Measurements from ENCODE around the gene KCNG2.
"Not testable (repeated sequence)": the region's sequence is repeated elsewhere in the genome, so short reads cannot be mapped to it uniquely, and the experiment has no call there.

KCNG2 gene

DNA sequence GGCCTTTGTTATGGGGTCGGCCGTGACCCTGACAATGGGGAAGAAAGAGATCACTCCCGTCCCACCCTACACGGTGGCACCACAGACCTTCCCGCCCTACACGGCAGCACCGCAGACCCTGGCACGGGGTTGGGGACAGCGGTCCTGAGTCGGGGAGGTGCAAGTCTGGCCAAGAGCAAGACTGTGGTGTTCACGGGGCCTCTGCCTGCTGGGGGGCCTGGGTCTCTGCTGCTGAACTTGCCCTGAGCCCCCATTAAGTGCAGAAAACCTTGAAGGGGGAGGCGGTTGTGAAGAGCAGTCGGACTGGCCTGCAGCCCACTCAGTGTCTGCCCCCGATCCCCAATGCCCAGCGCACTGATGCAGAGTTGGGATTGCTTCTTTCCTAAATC is 77.8 kb downstream of the KCNG2 start:
- Mint-ChIP-seq H3K36me3 (no peaks in the 10 kb centered on the region), H3K27ac (no peak overlapping the region), H3K4me3 (no peak overlapping the region), H3K9me3 (no peaks in the 10 kb centered on the region), H3K4me1 (no peaks in the 10 kb centered on the region), H3K27me3 (peaks cover 4% of the 10 kb centered on the region)
- CTCF ChIA-PET, result no interaction called here
- DNase-seq, result no peak

DNA sequence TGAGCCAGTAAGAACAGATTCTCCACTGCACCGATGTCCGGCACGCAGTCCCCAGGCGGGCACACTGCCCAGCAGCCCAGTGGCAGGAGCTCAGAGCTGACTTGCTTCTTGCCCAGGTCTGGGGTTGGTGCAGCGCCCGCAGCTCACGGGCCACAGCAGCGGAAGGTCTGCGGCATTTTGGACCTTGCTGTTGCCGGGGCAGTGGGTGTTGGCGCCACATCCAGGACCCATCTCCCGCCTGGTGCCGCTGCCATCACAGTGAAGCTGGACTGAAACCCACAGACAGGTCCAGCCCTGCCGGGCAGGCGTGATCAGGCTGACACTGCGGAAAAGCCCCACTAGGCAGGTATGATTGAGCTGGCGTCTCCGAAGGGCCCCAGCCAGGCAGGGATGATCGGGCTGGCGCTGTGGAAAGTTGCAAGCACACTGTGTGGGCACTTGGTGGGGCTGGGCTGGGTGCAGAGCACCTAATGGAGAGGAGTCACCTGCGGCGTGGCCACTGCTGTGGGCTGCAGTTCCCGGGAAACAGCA is 78.3 kb downstream of the KCNG2 start:
- Mint-ChIP-seq H3K9me3 (no peaks in the 10 kb centered on the region), H3K36me3 (no peaks in the 10 kb centered on the region), H3K4me1 (no peaks in the 10 kb centered on the region), H3K27me3 (peaks cover 4% of the 10 kb centered on the region), H3K4me3 (no peak overlapping the region), H3K27ac (no peak overlapping the region)
- DNase-seq, result no peak
- CTCF ChIA-PET, result no interaction called here

DNA sequence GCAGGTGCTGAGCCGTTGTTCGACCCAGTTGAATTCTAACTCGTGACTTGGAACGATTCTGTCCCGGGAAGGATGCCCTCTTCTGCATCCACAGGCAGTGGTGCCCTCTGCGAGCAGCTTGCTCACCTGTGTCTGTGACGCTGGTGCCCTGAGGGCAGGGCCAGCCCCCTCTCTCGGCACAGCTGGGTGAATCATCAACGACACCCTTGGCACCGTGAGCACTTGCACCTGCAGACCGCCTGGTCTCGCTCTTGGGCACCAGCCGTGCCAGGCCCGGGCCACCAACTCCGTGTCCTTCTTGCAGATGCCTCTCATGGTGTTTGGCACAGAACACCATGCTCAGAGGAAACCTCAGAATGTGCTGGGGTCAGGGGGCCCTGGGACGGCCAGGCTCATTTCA is 78.8 kb downstream of the KCNG2 start:
- Mint-ChIP-seq H3K27ac (no peak overlapping the region), H3K36me3 (no peaks in the 10 kb centered on the region), H3K9me3 (no peaks in the 10 kb centered on the region), H3K4me3 (no peak overlapping the region), H3K4me1 (no peaks in the 10 kb centered on the region), H3K27me3 (peaks cover 4% of the 10 kb centered on the region)
- CTCF ChIA-PET, result no interaction called here
- DNase-seq, result no peak

DNA sequence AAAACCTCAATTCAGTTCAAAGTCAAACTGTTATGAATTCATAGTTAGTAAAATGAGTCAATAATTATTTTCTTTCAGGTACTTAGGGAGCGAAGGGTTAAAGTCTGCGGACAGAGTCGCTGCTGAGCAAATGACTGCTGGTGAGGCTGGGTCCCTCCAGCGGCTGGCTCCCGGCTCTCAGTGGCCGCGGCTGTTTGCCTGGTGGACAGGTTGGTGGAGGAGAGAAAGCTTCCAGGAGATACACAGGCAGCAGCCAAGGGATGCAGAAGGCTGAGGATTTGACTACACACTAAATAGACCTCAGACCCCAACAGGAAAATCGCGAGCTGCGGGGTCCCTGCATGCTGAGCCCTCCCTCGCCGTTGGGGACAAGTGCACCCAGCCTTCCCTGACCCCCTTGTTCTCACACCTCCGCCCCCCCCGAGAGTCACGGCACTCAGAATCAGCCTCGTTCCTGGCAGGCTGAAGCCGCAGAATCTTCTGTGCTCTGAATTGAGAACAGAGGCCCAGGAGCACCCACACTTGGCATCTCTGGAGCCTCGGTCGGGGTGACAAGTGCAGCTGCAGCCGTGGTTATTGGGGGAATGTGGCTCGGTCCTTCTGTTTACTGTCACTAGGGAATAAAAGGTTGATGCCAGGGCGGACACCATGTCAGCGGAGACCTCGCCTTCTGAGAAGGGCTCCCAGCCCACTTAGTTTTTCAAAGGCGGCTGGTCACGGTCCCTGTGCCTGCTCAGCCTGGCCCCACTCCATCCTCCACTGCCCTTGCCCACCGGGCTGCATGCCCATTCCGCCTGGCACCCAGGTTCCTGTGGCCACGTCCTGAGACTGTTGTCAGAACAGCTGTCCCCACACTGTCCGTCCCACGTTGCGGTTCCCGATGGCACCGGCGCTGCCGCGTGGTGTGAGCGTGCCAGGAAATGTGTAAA is 79.7 kb downstream of the KCNG2 start:
- Mint-ChIP-seq H3K27me3 (peaks cover 4% of the 10 kb centered on the region), H3K27ac (no peak overlapping the region), H3K4me1 (no peaks in the 10 kb centered on the region), H3K36me3 (no peaks in the 10 kb centered on the region), H3K4me3 (no peak overlapping the region), H3K9me3 (no peaks in the 10 kb centered on the region)
- no peak for DNase-seq
- CTCF ChIA-PET, result no interaction called here

DNA sequence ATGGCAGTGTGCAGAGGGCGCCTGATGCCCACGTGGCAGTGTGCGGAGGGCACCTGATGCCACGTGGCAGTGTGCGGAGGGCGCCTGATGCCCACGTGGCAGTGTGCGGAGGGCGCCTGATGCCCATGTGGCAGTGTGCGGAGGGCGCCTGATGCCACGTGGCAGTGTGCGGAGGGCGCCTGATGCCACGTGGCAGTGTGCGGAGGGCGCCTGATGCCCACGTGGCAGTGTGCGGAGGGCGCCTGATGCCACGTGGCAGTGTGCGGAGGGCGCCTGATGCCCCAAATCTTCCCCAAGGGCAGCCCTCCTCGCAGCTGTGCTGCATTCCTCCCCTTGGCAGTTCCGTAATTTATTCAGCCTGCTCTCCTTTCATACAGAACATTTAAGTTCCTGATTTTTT is 80.5 kb downstream of the KCNG2 start:
- H3K27ac Mint-ChIP-seq, H3K4me1 Mint-ChIP-seq, H3K9me3 Mint-ChIP-seq, CTCF ChIA-PET, DNase-seq, H3K36me3 Mint-ChIP-seq, H3K27me3 Mint-ChIP-seq, H3K4me3 Mint-ChIP-seq: not testable (repeated sequence)

DNA sequence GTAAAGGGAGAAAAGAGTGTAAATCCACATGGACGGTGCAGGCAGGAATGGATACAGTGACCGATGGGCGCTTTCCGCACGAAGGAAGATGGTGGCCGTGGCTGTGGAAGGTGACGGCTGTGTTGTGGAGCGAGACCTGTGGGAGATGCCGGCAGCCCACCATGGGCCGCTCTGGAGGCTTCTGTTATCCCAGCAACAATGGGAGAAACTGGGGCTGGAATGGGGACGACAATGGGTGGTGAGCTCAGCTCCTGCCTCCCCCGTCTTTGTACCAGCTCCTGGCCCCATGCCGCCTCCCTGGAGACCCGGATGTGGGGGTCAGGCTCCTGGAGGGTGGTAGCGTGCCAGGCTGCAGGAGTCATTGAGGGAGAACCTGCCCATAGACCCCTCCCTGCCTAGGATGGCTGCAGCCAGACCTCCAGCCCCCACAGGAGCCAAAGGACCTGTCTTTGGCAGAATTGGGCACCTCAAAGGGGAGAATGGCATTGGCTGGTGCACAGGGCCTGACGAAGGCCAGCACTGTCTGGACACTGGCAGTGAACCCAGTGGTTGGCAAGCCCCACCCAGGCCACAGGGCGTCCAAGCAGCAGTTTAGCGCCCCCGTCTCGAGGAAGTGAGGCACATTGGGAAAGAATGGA is 81.1 kb downstream of the KCNG2 start:
- no peak overlapping the region for H3K4me3 Mint-ChIP-seq
- no peak for DNase-seq
- no peaks in the 10 kb centered on the region for H3K27me3 Mint-ChIP-seq
- H3K36me3 Mint-ChIP-seq, result no peaks in the 10 kb centered on the region
- CTCF ChIA-PET, result no interaction called here
- no peak overlapping the region for H3K27ac Mint-ChIP-seq
- H3K9me3 Mint-ChIP-seq, result no peaks in the 10 kb centered on the region
- H3K4me1 Mint-ChIP-seq, result no peaks in the 10 kb centered on the region

DNA sequence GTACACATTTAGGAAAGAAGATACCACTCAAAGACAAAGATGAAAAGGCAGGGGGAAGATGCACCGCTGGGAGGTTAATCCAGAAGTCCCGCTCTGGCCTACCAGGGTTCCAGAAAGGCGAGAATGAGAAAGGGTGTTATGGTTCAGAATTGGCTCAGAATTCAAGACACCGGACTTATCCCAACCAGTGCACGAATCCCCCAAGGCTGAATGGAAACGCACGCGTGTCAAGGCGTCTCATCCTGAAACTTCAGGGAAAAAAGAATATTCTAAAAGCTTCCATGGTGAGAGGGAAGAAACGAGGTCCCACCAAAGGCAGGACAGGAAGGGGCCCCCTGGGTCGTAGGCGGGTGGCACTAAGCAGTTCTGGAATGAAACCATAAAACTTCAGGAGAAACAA is 81.8 kb downstream of the KCNG2 start:
- no peaks in the 10 kb centered on the region for H3K4me1 Mint-ChIP-seq
- CTCF ChIA-PET, result no interaction called here
- H3K27me3 Mint-ChIP-seq, result no peaks in the 10 kb centered on the region
- no peak overlapping the region for H3K27ac Mint-ChIP-seq
- H3K4me3 Mint-ChIP-seq, result no peak overlapping the region
- H3K36me3 Mint-ChIP-seq, result no peaks in the 10 kb centered on the region
- no peaks in the 10 kb centered on the region for H3K9me3 Mint-ChIP-seq
- no peak for DNase-seq

DNA sequence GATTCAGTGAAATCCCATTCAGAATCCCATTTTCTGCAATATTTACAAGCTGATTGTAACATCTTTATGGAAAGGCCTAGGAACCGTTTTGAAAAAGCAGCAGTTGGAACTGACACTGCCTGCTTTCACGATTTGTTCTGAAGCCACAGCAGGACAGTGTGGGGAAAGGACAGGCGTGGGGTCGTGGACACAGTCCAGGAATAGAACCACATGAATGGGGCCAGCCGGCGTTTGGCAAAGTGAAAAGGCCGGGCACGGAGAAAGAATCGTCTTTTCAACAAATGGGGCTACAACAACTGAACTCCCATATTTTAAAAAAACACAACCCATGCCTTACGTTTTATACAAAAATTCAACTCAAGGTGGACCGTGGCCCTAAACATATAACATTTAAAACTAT is 84.0 kb downstream of the KCNG2 start:
- Mint-ChIP-seq H3K27ac (no peak overlapping the region), H3K4me3 (no peak overlapping the region), H3K4me1 (no peaks in the 10 kb centered on the region), H3K9me3 (no peaks in the 10 kb centered on the region), H3K36me3 (no peaks in the 10 kb centered on the region), H3K27me3 (no peaks in the 10 kb centered on the region)
- DNase-seq, result no peak
- CTCF ChIA-PET, result no interaction called here

DNA sequence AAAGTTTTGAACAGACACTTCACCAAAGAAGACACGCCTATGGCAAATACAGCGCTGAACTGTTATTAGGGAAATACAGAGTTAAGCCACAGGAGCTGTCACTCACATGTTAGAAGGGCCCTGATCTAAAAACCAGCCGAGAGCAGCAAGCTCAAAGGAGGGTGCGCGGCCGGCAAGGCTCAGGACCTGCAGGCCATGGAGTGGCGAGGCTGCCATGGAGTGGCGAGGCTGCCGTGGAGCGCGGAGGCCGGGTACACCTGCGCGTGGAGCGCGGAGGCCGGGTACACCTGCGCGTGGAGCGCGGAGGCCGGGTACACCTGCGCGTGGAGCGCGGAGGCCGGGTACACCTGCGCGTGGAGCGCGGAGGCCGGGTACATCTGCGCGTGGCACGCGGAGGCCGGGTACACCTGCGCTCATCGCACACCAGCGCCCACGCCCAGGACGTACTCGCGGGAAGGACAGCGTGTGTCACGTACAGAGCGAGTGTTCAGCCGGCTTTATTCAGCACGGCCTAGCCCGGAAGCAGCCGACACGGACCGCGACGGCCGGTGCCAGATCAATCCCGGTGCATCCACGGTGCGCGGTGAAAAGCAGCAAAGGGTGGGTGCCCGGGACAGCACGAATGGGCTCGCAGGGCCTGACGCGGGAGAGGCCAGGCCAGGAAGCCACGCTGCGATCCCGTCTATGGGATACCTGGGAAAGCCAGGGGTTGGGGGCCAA is 84.9 kb downstream of the KCNG2 start:
- Mint-ChIP-seq H3K4me3 (no peak overlapping the region), H3K36me3 (no peaks in the 10 kb centered on the region), H3K4me1 (no peaks in the 10 kb centered on the region), H3K27ac (no peak overlapping the region), H3K27me3 (no peaks in the 10 kb centered on the region), H3K9me3 (no peaks in the 10 kb centered on the region)
- CTCF ChIA-PET, result no interaction called here
- no peak for DNase-seq

DNA sequence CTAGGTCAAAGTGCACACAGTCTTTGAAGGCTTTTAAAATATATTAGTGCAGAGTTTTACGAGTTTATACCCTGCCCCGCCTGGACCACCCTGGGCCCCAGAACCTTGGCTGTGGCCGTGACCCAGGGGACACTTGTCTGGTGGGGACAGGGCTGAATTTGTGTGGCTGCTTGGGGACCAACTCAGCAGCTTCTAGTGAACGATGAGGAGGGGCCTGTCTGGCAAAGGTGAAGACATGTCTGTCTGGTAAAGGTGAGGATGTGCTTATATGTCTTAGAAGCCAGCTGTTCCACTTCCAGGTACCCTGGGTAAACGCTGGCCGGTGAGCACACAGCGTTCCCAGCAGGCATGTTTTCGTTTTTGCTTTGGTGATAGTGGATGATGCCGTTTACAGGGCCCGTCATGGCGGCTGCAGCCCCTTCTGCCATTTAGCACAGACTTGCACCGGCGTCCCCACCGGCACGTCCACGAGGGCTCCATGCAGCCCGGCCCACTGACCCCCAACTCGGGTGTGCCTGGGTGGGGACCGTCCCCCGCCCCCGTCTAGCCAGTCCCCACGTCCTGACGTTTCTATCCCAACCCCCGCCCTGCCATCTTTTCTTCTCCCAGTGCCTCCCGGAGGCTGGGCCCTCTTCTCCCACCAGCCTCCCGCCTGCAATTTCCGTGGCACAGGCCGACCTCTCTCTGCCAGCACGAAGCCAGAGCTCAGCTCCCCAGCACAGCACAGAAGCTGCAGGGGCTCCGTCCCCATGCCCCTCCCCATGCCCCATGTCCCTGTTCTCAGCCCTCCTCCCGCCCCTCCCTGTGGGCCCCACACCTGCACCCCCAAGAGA is 85.9 kb downstream of the KCNG2 start:
- CTCF ChIA-PET, result no interaction called here
- H3K4me1 Mint-ChIP-seq, result no peaks in the 10 kb centered on the region
- H3K27me3 Mint-ChIP-seq, result no peaks in the 10 kb centered on the region
- no peak overlapping the region for H3K27ac Mint-ChIP-seq
- peaks cover 3% of the 10 kb centered on the region for H3K9me3 Mint-ChIP-seq
- H3K36me3 Mint-ChIP-seq, result no peaks in the 10 kb centered on the region
- H3K4me3 Mint-ChIP-seq, result no peak overlapping the region
- no peak for DNase-seq

DNA sequence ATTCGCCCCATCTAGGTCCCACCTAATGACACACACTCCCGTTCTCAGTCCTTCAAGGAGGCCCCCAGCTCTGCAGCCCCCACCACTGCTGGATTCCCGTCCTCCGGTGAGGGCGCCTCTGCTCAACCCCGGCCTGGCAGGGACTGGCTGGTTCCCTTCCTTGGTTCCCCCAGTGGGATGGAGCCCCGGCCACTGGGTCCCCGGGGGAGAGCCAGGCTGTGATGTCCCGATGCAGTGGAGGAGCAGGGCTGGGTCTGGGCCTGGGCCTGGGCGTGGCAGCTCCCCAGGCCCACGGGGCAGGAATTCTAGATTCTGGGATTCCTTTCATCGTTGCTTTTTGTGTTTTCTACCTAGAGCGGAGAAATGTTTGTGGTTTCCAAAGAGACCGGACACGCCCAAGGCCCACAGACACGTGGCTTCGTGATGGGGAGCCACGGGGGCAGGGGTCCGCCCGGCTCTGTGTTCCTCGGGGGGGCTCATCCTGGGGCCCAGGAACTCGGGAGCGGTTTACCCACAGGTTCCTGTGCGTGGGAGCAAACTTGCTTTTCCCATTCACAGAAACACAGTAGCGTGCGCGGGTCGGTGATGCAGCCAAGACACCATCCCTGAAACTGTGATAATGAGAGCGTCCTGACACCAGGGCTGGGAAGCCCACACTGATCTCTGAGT is 86.7 kb downstream of the KCNG2 start:
- no peaks in the 10 kb centered on the region for H3K4me1 Mint-ChIP-seq
- H3K4me3 Mint-ChIP-seq, result no peak overlapping the region
- CTCF ChIA-PET, result no interaction called here
- peaks cover 9% of the 10 kb centered on the region for H3K9me3 Mint-ChIP-seq
- no peaks in the 10 kb centered on the region for H3K27me3 Mint-ChIP-seq
- DNase-seq, result no peak
- no peak overlapping the region for H3K27ac Mint-ChIP-seq
- H3K36me3 Mint-ChIP-seq, result peaks cover 1% of the 10 kb centered on the region

DNA sequence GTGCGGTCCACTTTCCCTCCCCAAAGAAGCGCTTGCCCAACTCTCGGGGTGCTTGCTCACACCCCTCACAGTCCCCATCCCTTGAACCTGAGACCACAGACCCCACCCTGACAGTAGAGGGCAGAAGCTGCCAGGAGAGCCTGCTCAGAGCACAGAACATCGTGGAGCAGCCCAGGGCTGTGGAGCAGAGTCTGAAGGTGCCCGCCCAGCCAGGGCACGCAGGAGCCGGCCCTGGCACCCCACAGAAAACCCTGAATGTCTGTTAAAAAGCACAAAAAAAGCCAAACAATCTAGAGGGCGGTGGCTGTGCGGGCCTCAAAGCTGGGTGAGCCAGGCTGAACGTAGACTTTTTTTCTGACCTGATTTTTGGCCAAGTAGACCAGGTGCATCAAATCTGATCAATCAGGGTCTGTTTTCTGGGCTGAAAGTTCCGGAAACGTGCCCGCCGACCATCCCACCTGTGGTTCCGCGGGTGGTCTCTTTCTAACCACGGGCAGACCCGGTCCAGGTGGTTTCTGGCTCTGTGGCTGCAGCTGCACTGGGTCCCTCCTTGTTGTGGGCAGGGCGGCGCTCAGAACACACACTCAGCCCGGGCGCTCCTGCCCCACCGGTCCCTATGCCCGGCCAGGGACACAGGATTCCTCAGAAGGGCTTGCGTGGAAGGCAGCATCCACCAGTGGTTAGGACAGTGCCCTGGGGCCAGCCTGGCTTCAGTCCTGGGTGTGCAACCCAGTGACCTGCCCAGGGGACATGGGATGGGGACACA is 87.4 kb downstream of the KCNG2 start:
- Mint-ChIP-seq H3K4me1 (no peaks in the 10 kb centered on the region), H3K9me3 (peaks cover 15% of the 10 kb centered on the region), H3K4me3 (no peak overlapping the region), H3K27me3 (no peaks in the 10 kb centered on the region), H3K36me3 (peaks cover 1% of the 10 kb centered on the region), H3K27ac (no peak overlapping the region)
- CTCF ChIA-PET, result no interaction called here
- DNase-seq, result no peak
